T-helper 1 cell treated with Interleukin-12 subunit alpha and Interleukin-12 subunit beta and Interleukin-4 antibody, amounts not matched to agents 30 μg/mL and 1 μg/mL, for 36 hours (primary cell): Measurements from ENCODE around the gene CACNG7.

Source experiments
- H3K27ac Mint-ChIP-seq: one replicate; pipeline ENCODE4 v1.8.0; 2021; ENCODE audit warnings: mild to moderate bottlenecking, mixed read lengths
- H3K27me3 Mint-ChIP-seq: one replicate; pipeline ENCODE4 v1.8.0; 2021; ENCODE audit warnings: low read depth, mixed read lengths
- H3K36me3 Mint-ChIP-seq: one replicate; pipeline ENCODE4 v1.8.0; 2021; ENCODE audit warnings: low read depth, mixed read lengths
- H3K4me1 Mint-ChIP-seq: one replicate; pipeline ENCODE4 v1.8.0; 2021; ENCODE audit warnings: low read depth, mixed read lengths
- H3K4me3 Mint-ChIP-seq: one replicate; pipeline ENCODE4 v1.8.0; 2021; ENCODE audit warnings: mild to moderate bottlenecking, moderate library complexity, mixed read lengths
- H3K9me3 Mint-ChIP-seq: one replicate; pipeline ENCODE4 v1.8.0; 2021; ENCODE audit warnings: mixed read lengths

The CACNG7 gene

GRCh38 chr19:53989600-53990533 lies 80.8 kb downstream of the CACNG7 start:
- Mint-ChIP-seq H3K9me3 (no peaks in the 10 kb centered on the region), H3K4me1 (no peaks in the 10 kb centered on the region), H3K27me3 (peaks cover 25% of the 10 kb centered on the region), H3K4me3 (no peak overlapping the region), H3K36me3 (no peaks in the 10 kb centered on the region), H3K27ac (peak overlapping the region; percentile 5)

GRCh38 chr19:53991224-53992113 lies 82.4 kb downstream of the CACNG7 start, which contains the start of gene CACNG6:
Gene CACNG6, plus strand, starts transcription at chr19:53991637. Its CDS starts 1,241 bp downstream, at chr19:53992878.
- Mint-ChIP-seq H3K9me3 (no peaks in the 10 kb centered on the region), H3K4me3 (no peak within 1 kb of the TSS), H3K27me3 (peaks cover 35% of the 10 kb centered on the region), H3K27ac (no peak within 1 kb of the TSS), H3K36me3 (no peaks in the 10 kb centered on the region), H3K4me1 (no peaks in the 10 kb centered on the region)

GRCh38 chr19:53992211-53992610 lies 83.1 kb downstream of the CACNG7 start:
- Mint-ChIP-seq H3K4me3 (no peak overlapping the region), H3K4me1 (no peaks in the 10 kb centered on the region), H3K9me3 (no peaks in the 10 kb centered on the region), H3K27me3 (peaks cover 35% of the 10 kb centered on the region), H3K27ac (no peak overlapping the region), H3K36me3 (no peaks in the 10 kb centered on the region)

- no peaks in the 10 kb centered on the region for H3K36me3 Mint-ChIP-seq
- H3K4me1 Mint-ChIP-seq, result no peaks in the 10 kb centered on the region
- H3K9me3 Mint-ChIP-seq, result no peaks in the 10 kb centered on the region
- H3K27ac Mint-ChIP-seq, result no peak overlapping the region
- H3K4me3 Mint-ChIP-seq, result no peak overlapping the region
- peaks cover 35% of the 10 kb centered on the region for H3K27me3 Mint-ChIP-seq
These were observed 83.7 kb downstream of the CACNG7 start for GRCh38 chr19:53992815-53993214.

GRCh38 chr19:53993448-53993847 lies 84.4 kb downstream of the CACNG7 start:
- Mint-ChIP-seq H3K27ac (no peak overlapping the region), H3K4me3 (no peak overlapping the region), H3K9me3 (no peaks in the 10 kb centered on the region), H3K36me3 (no peaks in the 10 kb centered on the region), H3K27me3 (peaks cover 35% of the 10 kb centered on the region), H3K4me1 (no peaks in the 10 kb centered on the region)
